ENCODE measurements around the gene SENP2.

DNA sequence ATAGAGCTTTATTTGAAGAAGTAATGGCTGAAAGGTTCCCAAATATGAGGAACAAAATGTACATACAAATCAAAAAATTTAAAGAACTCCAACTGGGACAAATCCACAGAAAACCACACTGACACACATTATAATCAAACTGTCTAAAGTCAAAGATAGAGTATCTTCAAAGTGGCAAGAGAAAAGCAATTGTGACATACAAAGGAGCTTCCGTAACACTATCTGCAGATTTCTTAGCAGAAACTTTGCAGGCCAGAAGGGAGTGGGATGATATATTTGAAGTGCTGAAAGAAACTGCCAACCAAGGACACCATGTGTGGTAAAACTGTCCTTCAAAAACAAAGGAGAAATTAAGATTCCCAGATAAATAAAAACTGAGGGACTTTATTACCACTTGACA is 91.9 kb downstream of the SENP2 start:
- TF ChIP-seq, protein P1, sequence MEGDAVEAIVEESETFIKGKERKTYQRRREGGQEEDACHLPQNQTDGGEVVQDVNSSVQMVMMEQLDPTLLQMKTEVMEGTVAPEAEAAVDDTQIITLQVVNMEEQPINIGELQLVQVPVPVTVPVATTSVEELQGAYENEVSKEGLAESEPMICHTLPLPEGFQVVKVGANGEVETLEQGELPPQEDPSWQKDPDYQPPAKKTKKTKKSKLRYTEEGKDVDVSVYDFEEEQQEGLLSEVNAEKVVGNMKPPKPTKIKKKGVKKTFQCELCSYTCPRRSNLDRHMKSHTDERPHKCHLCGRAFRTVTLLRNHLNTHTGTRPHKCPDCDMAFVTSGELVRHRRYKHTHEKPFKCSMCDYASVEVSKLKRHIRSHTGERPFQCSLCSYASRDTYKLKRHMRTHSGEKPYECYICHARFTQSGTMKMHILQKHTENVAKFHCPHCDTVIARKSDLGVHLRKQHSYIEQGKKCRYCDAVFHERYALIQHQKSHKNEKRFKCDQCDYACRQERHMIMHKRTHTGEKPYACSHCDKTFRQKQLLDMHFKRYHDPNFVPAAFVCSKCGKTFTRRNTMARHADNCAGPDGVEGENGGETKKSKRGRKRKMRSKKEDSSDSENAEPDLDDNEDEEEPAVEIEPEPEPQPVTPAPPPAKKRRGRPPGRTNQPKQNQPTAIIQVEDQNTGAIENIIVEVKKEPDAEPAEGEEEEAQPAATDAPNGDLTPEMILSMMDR (IDR thresholded peaks at IDR 0.05; ENCODE audit: low read depth, low read length, missing input control): no peak
- TF ChIP-seq, protein P2, sequence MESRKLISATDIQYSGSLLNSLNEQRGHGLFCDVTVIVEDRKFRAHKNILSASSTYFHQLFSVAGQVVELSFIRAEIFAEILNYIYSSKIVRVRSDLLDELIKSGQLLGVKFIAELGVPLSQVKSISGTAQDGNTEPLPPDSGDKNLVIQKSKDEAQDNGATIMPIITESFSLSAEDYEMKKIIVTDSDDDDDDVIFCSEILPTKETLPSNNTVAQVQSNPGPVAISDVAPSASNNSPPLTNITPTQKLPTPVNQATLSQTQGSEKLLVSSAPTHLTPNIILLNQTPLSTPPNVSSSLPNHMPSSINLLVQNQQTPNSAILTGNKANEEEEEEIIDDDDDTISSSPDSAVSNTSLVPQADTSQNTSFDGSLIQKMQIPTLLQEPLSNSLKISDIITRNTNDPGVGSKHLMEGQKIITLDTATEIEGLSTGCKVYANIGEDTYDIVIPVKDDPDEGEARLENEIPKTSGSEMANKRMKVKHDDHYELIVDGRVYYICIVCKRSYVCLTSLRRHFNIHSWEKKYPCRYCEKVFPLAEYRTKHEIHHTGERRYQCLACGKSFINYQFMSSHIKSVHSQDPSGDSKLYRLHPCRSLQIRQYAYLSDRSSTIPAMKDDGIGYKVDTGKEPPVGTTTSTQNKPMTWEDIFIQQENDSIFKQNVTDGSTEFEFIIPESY (IDR thresholded peaks at IDR 0.05): no peak
- TF ChIP-seq TAF1 (conservative IDR thresholded peaks at IDR 0.05) (no peak), GABPA (IDR thresholded peaks at IDR 0.05 in 1 of 2, conservative IDR thresholded peaks at IDR 0.05 in 1 of 2) (no peak), YY1 (IDR thresholded peaks at IDR 0.05) (no peak), RXRA (IDR thresholded peaks at IDR 0.05) (no peak)
- TF ChIP-seq, protein P3, sequence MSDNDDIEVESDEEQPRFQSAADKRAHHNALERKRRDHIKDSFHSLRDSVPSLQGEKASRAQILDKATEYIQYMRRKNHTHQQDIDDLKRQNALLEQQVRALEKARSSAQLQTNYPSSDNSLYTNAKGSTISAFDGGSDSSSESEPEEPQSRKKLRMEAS (IDR thresholded peaks at IDR 0.05): no peak
- TF ChIP-seq, protein P4, sequence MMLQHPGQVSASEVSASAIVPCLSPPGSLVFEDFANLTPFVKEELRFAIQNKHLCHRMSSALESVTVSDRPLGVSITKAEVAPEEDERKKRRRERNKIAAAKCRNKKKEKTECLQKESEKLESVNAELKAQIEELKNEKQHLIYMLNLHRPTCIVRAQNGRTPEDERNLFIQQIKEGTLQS (IDR thresholded peaks at IDR 0.05): no peak
